T-helper 22 cell (primary cell): ENCODE results near the gene PARVA.

Source experiments
- DNase-seq: peaks from one replicate; pipeline ENCODE4 v3.0.0-alpha.2; 2020; ENCODE audit warnings: low read depth

The PARVA gene

GRCh38 chr11:12433121-12433520 lies 55.8 kb downstream of the PARVA start:
- DNase-seq, result no peak

GRCh38 chr11:12433571-12434324 lies 56.4 kb downstream of the PARVA start:
- no peak for DNase-seq

GRCh38 chr11:12434325-12434654 lies 56.9 kb downstream of the PARVA start:
- no peak for DNase-seq

GRCh38 chr11:12435264-12435663 lies 57.9 kb downstream of the PARVA start:
- no peak for DNase-seq

- no peak for DNase-seq
Measured at GRCh38 chr11:12436266-12436665, 58.9 kb downstream of the PARVA start.

- DNase-seq, result no peak
Measured at GRCh38 chr11:12438291-12438690, 60.9 kb downstream of the PARVA start.

GRCh38 chr11:12439615-12440014 lies 62.2 kb downstream of the PARVA start:
- DNase-seq, result no peak

GRCh38 chr11:12440565-12440964 lies 63.2 kb downstream of the PARVA start:
- DNase-seq, result no peak

GRCh38 chr11:12441231-12441861 lies 64.0 kb downstream of the PARVA start:
- DNase-seq, result no peak

- no peak for DNase-seq
Measured at GRCh38 chr11:12444601-12445000, 67.2 kb downstream of the PARVA start.

- no peak for DNase-seq
Measured at GRCh38 chr11:12445001-12445400, 67.6 kb downstream of the PARVA start.

- no peak for DNase-seq
Measured at GRCh38 chr11:12446863-12447262, 69.5 kb downstream of the PARVA start.

- no peak for DNase-seq
Measured at GRCh38 chr11:12448131-12448939, 71.0 kb downstream of the PARVA start.

- DNase-seq, result no peak
Measured at GRCh38 chr11:12449961-12450715, 72.8 kb downstream of the PARVA start.

- no peak for DNase-seq
Measured at GRCh38 chr11:12451179-12451814, 73.9 kb downstream of the PARVA start.

GRCh38 chr11:12453243-12453642 lies 75.9 kb downstream of the PARVA start:
- no peak for DNase-seq

- no peak for DNase-seq
Measured at GRCh38 chr11:12454782-12455181, 77.4 kb downstream of the PARVA start.

GRCh38 chr11:12455938-12456337 lies 78.6 kb downstream of the PARVA start:
- DNase-seq, result no peak

- no peak for DNase-seq
Measured at GRCh38 chr11:12456651-12457579, 79.5 kb downstream of the PARVA start.

GRCh38 chr11:12458042-12458441 lies 80.7 kb downstream of the PARVA start:
- no peak for DNase-seq

GRCh38 chr11:12459374-12459773 lies 82.0 kb downstream of the PARVA start:
- no peak for DNase-seq
